Fibroblast of gingiva (primary cell): ENCODE measurements around the gene DIO1.
"Not testable (repeated sequence)": the region's sequence is repeated elsewhere in the genome, so short reads cannot be mapped to it uniquely, and the experiment has no call there.

ENCODE experiments used
- DNase-seq: peaks from one replicate; pipeline ENCODE4 v3.0.0-alpha.2; 2011; ENCODE audit warnings: low read depth

The DIO1 gene

GRCh38 chr1:53893999-53894636, at the start of gene DIO1:
TSS of gene DIO1 (plus strand) at chr1:53894187. CDS start at chr1:53894211, 24 bp downstream.
- DNase-seq = no peak

- DNase-seq = no peak
Observed at GRCh38 chr1:53847980-53848379, 46.0 kb upstream of the DIO1 start.

GRCh38 chr1:53850082-53850673, 43.8 kb upstream of the DIO1 start:
- no peak for DNase-seq

GRCh38 chr1:53851571-53852285, 42.3 kb upstream of the DIO1 start:
- no peak for DNase-seq

- peak; percentile 18 for DNase-seq
Observed at GRCh38 chr1:53860967-53861411, 33.0 kb upstream of the DIO1 start.

GRCh38 chr1:53862507-53862906, 31.5 kb upstream of the DIO1 start:
- no peak for DNase-seq

GRCh38 chr1:53868565-53868964, 25.4 kb upstream of the DIO1 start:
- no peak for DNase-seq

- DNase-seq = no peak
Observed at GRCh38 chr1:53869454-53870117, 24.4 kb upstream of the DIO1 start.

GRCh38 chr1:53871221-53871620, 22.8 kb upstream of the DIO1 start:
- no peak for DNase-seq

- DNase-seq = no peak
Observed at GRCh38 chr1:53871773-53872484, 22.1 kb upstream of the DIO1 start.

- not testable (repeated sequence) for DNase-seq
Observed at GRCh38 chr1:53875150-53875549, 18.8 kb upstream of the DIO1 start.

GRCh38 chr1:53878492-53879105, 15.4 kb upstream of the DIO1 start:
- peak; percentile 64 for DNase-seq

- DNase-seq = not testable (repeated sequence)
Observed at GRCh38 chr1:53881853-53882252, 12.1 kb upstream of the DIO1 start.

- DNase-seq = not testable (repeated sequence)
Observed at GRCh38 chr1:53883600-53883999, 10.4 kb upstream of the DIO1 start.

- DNase-seq = no peak
Observed at GRCh38 chr1:53888681-53889080, 5.3 kb upstream of the DIO1 start.

GRCh38 chr1:53889304-53890298, 4.4 kb upstream of the DIO1 start, which contains the start of gene YIPF1:
TSS of gene YIPF1 (minus strand) at chr1:53889797. CDS start at chr1:53888937, 860 bp downstream.
- DNase-seq = peak; percentile 84

GRCh38 chr1:53890522-53890941, 3.5 kb upstream of the DIO1 start:
- no peak for DNase-seq

GRCh38 chr1:53891018-53891417, 3.0 kb upstream of the DIO1 start:
- DNase-seq = no peak

GRCh38 chr1:53891678-53892077, 2.3 kb upstream of the DIO1 start:
- DNase-seq = no peak

- DNase-seq = no peak
Observed at GRCh38 chr1:53892911-53893310, 1.1 kb upstream of the DIO1 start.
